DLD1 (cell line): ENCODE data around the gene PODNL1.

Experiments used
- in situ Hi-C: cut with HindIII; loops from 2 replicates; pipeline ENCODE4 v1.10.0; 2017; ENCODE audit warnings: low sequenced_read_pairs

PODNL1 gene, protein sequence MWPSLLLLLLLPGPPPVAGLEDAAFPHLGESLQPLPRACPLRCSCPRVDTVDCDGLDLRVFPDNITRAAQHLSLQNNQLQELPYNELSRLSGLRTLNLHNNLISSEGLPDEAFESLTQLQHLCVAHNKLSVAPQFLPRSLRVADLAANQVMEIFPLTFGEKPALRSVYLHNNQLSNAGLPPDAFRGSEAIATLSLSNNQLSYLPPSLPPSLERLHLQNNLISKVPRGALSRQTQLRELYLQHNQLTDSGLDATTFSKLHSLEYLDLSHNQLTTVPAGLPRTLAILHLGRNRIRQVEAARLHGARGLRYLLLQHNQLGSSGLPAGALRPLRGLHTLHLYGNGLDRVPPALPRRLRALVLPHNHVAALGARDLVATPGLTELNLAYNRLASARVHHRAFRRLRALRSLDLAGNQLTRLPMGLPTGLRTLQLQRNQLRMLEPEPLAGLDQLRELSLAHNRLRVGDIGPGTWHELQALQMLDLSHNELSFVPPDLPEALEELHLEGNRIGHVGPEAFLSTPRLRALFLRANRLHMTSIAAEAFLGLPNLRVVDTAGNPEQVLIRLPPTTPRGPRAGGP

DNA sequence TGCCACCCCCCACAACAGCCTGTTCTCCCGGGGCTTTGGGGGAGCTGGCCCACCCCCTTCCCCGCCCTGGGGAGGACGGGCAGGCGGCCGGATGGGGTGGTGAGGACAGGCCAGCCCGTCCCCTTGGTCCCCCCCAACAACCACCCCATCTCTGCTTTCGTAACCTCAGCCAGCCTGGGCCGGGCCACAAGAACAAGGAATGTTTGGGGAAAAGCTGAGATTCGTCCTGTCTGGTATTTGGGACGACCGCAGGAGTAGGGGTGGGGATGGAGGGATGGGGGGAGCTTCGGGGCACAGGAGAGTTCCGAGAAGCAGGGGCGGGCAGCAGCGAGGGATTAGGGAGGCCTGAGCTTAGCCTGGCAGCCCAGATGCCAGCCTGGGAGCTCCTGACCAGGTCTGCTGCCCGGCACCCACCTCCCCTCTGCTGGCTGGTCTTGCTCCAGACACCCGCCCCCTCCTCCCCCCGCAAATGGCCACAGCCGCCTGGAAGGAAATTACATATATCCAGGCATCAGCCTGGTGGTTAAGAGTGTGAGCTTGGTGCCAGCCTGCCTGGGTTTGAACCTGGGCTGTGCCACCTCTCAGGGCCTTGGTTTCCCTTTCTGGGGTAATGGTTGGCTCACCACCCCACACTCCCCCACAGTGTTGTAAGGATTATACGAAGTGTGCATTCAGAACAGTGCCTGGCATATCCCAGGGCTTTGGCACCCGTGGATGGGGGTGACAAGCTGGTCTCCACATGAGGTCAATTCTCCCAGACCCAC is at the start of gene PODNL1:
TSS of gene PODNL1 (minus strand) at position 117 of the 764 bp plus-strand sequence. CDS start 236 bp downstream, outside the sequence.
- in situ Hi-C loops, result no loop called here

DNA sequence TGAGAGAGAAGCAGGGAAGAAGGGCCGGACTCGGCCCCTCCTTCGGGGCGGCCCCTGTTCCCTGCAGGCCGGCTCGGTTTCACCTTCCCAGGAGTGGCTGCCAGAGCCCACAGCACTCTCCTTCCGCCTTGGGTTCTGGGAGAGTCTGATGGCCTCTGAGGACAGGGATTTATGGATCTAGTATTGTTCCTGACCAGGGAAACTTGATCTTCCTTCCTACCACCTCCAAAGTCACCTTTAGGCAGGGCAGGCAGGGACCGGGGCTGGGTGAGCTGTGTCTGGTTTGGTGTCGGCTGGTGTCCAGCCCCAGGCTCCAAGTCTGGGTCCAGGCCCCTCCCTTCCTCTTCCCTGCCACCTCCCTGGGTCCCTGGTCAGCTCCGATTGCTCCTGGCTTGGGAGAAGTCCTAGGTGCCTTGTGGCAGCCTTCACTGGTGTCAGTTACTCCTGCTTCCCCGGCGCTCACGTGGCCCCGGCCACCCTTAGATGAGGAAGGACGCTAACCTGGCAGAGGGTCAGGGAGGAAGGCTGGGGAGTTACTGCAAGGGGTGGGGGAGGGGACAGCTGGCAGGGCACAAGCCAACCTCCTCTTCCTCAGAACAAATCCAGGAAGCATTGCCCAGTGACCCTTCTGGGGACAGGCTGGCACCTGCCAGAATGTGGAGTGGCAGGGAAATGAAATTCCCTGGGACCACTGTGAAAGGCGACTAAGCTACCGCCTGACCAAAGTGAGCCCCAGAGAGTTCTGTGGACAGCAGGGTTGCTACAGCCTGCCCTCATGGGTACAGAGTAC is 49.1 kb upstream of the PODNL1 start:
- in situ Hi-C loops, result no loop called here

DNA sequence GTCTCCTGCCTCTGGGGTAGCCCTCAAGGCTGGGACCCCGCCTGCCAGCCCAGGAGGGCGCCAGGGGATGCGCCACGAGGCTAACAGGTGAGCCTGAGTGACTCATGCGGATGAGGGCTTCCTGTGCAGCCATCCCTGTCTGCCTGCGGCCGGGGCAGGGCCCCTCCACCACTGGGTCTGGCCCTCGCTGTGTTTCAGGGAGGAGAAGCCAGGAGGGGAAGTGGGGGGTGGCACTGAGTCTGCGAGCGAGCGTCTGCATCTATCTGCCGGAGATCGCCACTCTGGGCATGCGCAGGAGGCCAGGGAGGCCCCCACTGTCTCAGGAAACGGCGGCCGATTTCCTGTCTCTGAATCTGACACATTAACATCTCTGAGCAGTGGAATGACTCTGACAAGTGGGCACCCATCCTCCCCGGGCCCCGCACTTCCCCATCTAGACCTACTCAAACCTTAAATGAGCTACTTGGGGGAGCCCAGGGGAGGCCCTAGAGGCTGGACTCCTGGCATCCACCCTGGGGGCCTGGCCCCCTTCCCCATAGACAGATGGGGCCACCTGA is 48.2 kb upstream of the PODNL1 start:
- in situ Hi-C loops, result no loop called here

DNA sequence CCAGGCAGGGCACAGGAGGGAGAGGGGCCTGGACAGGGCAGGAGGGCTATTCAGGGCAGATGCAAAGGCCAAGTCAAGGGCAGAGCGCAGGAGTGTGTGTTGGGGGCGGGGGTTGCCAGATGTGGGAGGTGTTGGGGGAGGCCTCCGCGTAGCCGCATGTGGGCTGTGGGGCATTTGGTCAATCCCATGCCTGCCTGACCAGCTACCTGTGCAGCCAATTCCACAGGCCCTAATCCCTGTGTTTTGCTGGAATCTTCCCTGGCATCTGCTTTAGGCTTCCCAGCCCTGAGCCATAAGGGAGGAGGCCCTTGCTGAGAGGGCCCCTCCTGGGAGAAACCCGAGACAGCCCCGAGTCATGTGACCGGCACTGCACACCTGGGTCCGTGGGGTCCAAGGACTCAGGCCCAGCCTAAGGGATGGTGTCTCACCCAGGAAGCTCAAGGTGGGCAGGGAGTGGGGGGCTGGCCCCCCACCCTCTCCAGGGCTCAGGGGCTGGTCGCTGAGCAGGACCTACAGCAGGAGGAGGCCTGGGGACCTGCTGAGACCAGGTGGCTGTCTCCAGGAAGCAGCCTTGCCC is 47.6 kb upstream of the PODNL1 start:
- in situ Hi-C loops, result no loop called here

DNA sequence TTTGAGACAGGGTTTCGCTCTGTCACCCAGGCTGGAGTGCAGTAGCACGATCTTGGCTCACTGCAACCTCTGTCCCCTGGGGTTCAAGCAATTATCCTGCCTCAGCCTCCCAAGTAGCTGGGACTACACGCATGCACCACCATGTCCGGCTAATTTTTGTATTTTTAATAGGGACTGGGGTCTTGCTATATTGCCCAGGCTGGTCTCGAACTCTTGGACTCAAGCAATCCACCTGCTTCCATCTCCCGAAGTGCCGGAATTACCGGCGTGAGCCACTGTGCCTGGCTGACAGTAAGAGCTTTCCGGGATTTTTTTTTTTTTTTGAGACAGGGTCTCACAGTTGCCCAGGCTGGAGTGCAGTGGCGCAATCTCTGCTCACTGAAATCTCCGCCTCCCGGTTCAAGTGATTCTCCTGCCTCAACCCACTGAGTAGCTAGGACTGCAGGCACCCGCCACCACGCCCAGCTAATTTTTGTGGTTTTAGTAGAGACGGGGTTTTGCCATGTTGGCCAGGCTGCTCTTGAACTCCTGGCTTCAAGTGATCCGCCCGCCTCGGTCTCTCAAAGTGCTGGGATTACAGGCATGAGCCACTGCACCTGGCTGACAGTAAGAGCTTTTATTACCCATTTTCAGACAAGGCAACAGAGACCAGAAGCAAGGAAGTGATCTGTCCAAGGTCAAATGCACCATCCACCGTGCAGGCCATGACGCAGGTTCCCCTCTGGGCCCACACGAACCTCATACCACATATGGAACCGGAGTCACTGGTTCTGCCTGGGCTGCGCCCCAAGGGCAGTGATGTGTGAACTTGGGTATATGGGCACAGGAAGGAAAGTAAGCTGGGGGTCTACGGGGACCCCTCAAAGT is 46.9 kb upstream of the PODNL1 start:
- in situ Hi-C loops, result no loop called here

DNA sequence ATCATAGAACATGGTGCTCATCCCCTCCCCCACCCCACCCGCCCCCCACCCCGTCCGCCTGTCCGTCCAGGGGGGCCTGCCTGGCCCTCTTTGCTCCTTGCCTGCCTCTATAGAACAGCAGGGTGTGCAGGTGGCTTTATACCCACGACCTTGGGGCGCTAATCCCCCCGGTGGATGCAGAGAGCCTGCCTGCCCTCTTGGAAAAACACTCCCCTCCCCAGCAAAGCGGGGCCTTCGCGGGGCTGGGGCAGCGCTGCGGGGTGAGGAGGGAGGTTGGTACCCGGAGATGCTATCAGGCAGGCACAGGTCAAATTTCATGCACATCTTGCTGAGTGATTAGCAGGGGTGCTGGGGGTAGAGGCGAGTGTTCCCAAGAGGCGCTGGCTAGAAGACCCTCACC is 46.0 kb upstream of the PODNL1 start:
- in situ Hi-C loops, result no loop called here

DNA sequence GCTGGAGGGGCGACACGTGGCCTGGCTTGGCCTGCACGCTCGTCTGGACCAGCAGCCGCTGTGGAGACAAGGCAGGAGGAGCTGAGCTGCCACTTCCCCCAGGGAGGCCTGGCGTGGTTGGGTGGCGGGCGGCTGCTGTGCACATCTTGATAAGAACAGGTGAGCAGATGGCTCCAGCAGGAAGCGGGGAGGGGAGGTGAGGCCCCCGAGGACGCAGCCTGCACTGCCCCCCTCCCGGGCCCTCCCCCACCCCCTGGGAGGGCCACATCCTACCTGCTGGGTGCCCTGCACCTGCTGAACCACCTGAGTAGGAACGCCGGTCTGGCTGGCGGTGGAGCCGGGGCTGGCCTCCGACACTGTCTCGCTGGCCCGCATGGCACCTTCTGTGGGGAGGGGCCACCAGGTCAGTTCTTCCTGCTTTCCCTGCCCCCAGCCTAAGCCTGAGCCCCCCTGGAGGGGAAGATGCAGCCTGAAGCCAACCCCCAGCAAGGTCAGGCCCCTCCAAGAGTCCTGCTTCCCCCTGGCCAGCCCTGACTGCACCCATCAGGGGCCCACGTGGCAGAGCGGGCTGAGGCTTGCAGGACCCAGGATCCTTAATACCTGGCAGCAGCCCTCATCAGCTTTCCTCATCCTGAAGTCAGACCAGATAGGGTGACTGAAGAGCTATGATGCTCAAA is 45.1 kb upstream of the PODNL1 start:
- in situ Hi-C loops, result no loop called here

DNA sequence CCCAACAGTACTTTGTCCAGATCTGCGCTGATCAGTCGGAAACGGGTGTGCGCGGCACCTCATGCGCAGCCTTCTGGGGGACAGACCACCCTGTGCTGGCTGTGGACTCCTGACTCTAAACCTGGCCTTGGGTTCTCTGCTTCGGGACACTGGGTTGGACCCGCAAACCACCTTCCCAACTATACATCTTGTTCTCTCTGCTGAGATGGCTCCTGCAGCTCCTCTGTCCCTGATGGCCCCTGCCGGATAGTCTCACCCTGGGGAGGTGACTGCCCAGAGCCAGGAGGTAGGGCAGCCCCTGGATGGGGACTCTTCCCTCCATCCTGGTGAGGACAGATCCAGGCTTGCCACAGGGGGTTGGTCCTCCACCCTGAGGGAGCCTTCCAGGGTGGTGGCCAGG is 44.6 kb upstream of the PODNL1 start:
- in situ Hi-C loops, result no loop called here

DNA sequence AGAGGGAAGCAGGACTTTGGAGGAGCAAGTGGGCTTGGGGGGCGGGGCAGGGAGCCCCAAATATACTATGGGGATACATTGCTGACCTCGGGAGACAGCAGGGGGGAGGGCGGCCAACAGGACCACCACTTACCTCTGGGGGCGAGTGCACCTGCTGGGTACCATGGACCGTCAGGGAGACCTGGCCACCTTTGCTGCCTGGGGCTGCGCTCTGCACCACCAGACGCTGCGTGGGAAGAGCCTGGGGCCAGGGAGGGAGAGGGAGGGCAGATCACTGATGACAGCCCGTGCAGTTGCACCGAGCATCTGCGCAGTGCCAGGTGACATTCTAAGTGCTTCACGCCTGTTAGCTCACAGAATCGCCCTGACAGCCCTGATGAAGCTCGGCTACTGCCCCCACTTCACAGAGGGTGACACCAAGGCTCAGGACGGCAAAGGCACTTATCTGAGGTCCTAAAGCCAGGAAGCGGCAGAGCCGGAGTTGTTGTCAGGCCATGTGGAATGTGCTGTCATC is 43.8 kb upstream of the PODNL1 start:
- in situ Hi-C loops, result no loop called here

DNA sequence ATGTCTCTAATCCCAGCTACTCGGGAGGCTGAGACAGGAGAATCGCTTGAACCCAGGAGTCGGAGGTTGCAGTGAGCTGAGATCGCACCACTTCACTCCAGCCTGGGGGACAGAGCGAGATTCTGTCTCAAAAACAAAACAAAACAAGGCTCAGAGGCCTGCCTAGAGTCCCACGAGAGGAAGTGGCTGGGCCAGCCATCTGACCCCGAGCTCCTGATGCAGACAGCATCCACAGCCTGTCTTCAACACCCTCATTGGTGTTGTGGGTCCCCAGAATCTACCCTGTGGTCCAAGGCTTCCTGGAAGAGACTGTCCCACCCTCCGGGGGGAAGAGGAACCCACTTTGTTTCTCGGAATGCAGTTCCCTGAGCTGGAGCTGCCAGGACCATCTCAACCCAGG is 43.2 kb upstream of the PODNL1 start:
- in situ Hi-C loops, result no loop called here

DNA sequence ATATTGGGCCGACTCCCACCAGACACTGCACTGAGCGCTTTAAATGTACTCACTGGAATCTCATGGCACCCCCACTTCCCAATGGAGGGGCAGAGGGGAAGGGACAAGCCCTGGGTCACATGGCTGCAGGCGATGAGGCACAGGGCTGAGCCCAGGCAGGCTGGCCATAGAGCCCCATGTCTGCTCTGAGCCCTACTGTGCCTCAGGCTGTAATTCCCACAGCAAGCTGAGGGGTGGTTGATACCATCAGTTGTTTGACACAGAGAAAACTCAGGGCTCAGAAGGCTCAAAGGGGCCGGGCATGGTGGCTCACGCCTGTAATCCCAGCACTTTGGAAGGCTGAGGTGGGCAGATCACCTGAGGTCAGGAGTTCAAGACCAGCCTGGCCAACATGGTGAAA is 42.8 kb upstream of the PODNL1 start:
- in situ Hi-C loops, result no loop called here

DNA sequence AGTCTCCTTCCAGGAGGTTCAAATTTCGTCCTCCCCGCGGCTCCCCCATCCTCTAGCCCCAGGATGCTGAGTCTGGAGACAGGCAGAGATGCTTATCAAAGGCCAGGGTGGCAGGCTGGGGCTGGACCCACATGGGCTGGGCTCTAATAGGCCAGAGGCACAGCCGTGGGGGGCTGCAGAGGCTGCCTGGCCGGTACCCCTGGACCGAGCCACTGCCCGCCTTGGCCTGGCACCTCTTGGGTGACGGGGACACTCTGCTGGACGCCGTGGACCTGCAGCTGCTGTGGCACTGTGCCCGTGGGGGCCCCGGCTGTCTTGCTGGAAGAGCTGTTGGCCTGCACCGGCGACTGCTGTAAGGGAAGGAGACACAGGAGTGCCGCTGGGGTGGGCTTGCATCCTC is 42.1 kb upstream of the PODNL1 start:
- in situ Hi-C loops, result no loop called here

DNA sequence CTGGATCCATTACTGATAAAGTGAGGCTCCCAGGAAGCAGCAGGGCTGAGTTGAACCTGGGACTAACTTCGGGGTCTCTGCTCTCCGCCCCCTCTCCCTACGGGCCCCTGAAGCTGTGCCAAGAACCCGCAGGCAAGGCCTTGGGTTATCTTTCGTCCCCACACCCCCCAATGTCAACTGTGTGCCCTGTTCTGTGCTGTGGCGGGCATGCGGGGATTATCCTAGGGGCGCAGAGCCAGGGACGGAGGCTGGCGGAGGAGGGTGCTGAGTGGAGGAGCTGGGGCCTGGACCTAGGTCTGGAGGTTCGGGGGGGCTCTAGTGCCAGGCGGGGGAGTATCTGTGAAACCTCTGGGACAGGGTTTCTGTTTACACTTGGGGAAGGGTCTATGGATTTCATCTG is 41.5 kb upstream of the PODNL1 start:
- in situ Hi-C loops, result no loop called here

DNA sequence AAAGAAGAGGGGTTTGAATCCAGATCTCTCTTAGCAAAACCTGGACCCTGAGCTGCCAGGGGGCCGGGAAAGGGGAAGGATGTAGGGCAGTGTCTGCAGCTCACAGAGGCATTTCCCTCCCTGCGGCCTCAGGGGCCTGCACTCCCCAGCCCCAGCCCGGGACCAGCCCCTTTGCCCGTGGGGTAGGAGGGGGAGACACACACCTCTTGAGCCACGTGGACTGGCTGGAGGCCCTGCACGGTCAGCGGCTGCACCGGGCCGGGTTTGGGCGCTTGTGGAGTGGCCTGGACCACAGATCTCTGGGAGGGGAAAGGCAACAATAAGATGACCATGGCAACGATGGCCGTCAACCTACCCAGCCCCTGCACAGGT is 41.0 kb upstream of the PODNL1 start:
- in situ Hi-C loops, result no loop called here

DNA sequence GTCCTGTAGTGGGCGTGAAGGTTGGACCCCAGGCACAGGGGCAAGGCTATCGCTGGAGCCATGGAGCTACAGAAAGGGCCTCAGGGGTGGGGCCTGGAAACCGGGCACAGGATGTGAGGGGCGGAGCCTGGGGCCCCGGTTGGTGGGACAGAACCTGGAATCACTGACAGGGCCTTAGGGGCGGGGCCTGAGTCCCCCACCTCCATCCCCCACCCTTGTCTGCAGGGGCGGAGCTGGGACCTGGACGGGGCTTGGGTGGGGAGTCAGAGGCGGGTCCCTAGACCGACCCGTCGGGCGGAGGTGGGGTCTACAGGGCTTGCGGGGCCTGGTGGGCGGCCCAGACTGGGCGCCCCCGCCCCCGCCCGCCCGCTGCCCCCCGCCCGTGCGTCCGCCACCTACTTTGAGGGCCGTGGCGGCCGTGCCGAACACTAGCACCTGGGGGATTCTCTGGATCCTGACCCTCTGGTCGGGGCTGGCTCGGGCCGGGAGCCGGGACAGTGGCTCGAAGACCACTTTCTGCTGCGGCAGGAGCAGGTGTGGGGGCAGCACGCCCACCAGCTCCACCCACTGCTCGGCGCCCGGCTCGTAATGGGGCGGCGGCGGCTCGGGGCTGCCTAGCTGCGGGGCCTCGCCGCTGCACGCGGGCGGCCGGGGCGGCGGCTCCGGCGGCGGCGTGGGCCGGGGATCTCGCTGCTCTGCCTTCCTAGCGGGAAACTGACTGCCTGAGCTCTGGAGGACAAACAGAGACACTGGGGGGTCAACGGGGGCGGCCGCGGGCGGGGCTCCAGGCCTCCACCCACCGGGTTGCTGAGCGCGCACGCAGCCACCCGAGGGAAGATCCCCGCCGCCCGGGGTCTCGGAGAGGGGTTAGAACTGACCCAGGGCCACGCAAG is 40.4 kb upstream of the PODNL1 start:
- in situ Hi-C loops, result no loop called here

DNA sequence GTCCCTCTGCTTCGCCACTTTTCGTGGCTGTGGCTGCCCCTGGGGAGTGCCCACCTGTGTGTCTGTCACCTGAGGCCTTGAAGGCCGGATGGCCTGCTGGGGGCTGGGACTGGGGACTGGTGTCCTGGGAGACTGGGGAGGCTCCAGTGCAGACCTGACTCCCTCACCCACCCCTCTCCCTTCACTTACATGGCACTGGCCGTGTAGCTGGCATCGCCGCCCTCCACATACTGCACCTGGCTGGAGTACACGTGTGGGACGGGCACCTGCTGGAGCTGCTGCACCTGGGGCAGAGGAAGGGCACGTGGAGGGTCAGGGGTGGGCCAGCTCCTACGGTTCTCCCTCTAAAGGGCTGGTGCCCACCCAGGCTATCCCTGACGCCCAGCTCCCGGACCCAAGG is 39.6 kb upstream of the PODNL1 start:
- in situ Hi-C loops, result no loop called here

DNA sequence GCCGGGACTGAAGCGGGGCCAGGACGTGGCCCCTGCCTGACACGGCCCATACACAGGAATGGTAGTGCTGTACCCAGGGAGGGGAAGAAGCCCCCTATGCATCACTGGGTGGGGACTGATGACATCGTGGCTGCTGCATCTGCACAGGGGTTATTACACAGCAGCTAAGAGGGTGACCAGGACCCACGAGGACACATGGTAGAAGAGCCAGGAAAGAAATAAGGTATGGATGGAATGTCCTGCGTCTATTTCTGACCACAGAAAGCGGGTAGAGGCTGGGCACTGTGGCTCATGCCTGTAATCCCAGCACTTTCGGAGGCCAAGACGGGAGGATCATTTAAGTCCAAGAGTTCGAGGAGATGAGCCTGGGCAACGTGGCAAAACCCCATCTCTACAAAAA is 38.2 kb upstream of the PODNL1 start:
- in situ Hi-C loops, result no loop called here

DNA sequence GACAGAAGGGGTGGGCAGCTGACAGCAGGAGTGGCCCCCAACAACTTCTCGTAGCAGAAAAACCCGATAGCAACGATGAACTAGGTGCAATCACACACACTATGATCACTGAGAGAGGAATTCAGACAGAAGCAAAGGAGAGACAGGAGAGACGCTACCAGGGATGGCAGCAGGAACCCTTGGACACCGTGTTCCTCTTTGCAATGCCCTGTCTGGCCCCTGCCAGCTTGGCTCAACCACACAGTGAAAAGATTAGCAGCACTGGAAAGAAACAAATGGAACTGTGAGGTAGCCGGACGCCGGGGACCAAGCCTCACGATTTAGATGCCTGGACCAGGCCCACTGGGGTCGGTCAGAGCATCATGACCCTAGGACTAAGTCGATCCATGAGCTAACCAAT is 37.7 kb upstream of the PODNL1 start:
- in situ Hi-C loops, result no loop called here
